K562 (cell line): ENCODE measurements around the gene PCARE. TPM values are rescaled to one million over a fixed set of nuclear protein-coding genes. Genes with fewer than 3 reads are reported as not detected.

Experiments used
- ATAC-seq: fragments of 200-7000 bp; cut with Tn5 transposase; 3 replicates; pipeline ENCODE4 v1.9.1; 2020; ENCODE audit warnings: moderate library complexity
- BruUV-seq: library from RNA; stranded (reverse); fragments of 400-500 nt; replicated peaks from 2 replicates; lab custom pipeline; 2021; lab: Mats Ljungman, UMichigan
- CTCF ChIA-PET: fragments of 300-600 bp; formaldehyde crosslinking; extraction: SDS; loops from one replicate; lab custom pipeline; 2021; ENCODE audit warnings: low intra/inter-chr PET ratio; lab: Yijun Ruan, JAX
- POLR2A ChIA-PET: fragments of 300-600, 350-650 bp; sonication (Branson Sonifier 250); formaldehyde crosslinking; extraction: SDS; loops from one replicate; lab custom pipeline; 2021; ENCODE audit warnings: antibody characterized with exemption, inconsistent platforms; lab: Yijun Ruan, JAX
- DNase-seq, 4 experiments: peaks; one replicate each; pipeline versions ENCODE4 v3.0.0 to v3.0.0-alpha.2; 2011 to 2018; ENCODE audit warnings: low spot score in 3 of 4, mixed read lengths in 3 of 4; ENCODE audit errors: extremely low read depth in 1 of 4
- FAIRE-seq: peaks from 2 replicates; lab custom pipeline; 2011; peaks lifted over from hg19 to GRCh38; lab: Jason Lieb, UNC
- H2AFZ ChIP-seq: 2 replicates; pipeline ENCODE4 v1.6.0; 2011; ENCODE audit warnings: low read depth, low read length, control low read depth, inconsistent platforms
- H3K27ac ChIP-seq: fragments of 200-600 bp; 3 replicates; pipeline ENCODE4 v1.8.0; 2011; ENCODE audit warnings: low read depth, mild to moderate bottlenecking, control low read depth, inconsistent platforms, low read length, moderate library complexity, mixed read lengths; ENCODE audit errors: extremely low read depth
- H3K27me3 ChIP-seq, 2 experiments: fragments of 300-600 bp in 1 of 2; 2 replicates in 1 of 2; 3 replicates in 1 of 2; pipeline versions ENCODE4 v1.6.0 to v1.8.0; 2011; ENCODE audit warnings: inconsistent platforms in 2 of 2, low read length in 2 of 2, mild to moderate bottlenecking in 1 of 2, mixed read lengths in 1 of 2, moderate library complexity in 1 of 2; ENCODE audit not compliant: control insufficient read depth in 2 of 2, insufficient read depth in 2 of 2
- H3K36me3 ChIP-seq: fragments of 300-600 bp; 3 replicates; pipeline ENCODE4 v1.8.0; 2011; ENCODE audit warnings: mild to moderate bottlenecking, low read length, inconsistent platforms; ENCODE audit not compliant: control insufficient read depth, insufficient read depth
- H3K4me1 ChIP-seq, 2 experiments: fragments of 200-600 bp in 1 of 2; replicated peaks in 1 of 2; 2 replicates in 1 of 2; 3 replicates in 1 of 2; pipeline versions ENCODE4 v1.5.1 to v1.8.0; 2011; ENCODE audit warnings: inconsistent platforms in 2 of 2, low read length in 2 of 2, mild to moderate bottlenecking in 1 of 2, mixed read lengths in 1 of 2, moderate library complexity in 1 of 2; ENCODE audit not compliant: control insufficient read depth in 2 of 2, insufficient read depth in 2 of 2
- H3K4me2 ChIP-seq: 2 replicates; pipeline ENCODE4 v1.6.1; 2011; ENCODE audit warnings: low read length, control low read depth, inconsistent platforms, mixed read lengths; ENCODE audit not compliant: insufficient read depth
- H3K4me3 ChIP-seq: fragments of 200-600 bp; sonication (generic), shearing (Covaris generic); 2 replicates; pipeline ENCODE4 v1.5.1; 2016; ENCODE audit warnings: control low read depth, inconsistent platforms
- H3K79me2 ChIP-seq: fragments of 200-600 bp; 3 replicates; pipeline ENCODE4 v1.8.0; 2011; ENCODE audit warnings: low read length, inconsistent platforms; ENCODE audit not compliant: control insufficient read depth, insufficient read depth
- H3K9ac ChIP-seq, 2 experiments: 2 replicates each; pipeline versions ENCODE4 v1.6.0 to v1.6.1; 2011; ENCODE audit warnings: low read depth in 2 of 2, low read length in 2 of 2, control low read depth in 1 of 2, inconsistent platforms in 1 of 2, mild to moderate bottlenecking in 1 of 2, mixed read lengths in 1 of 2; ENCODE audit not compliant: insufficient read depth in 1 of 2
- H3K9me1 ChIP-seq: one replicate; pipeline ENCODE4 v1.6.0; 2011; ENCODE audit warnings: inconsistent platforms, mild to moderate bottlenecking, low read length, moderate library complexity; ENCODE audit not compliant: control insufficient read depth, insufficient read depth
- H3K9me3 ChIP-seq: replicated peaks from 2 replicates; pipeline ENCODE4 v1.5.1; 2011; ENCODE audit warnings: low read depth, low read length, inconsistent platforms; ENCODE audit not compliant: control insufficient read depth, insufficient read depth
- H4K20me1 ChIP-seq: replicated peaks from 2 replicates; pipeline ENCODE4 v1.6.1; 2011; ENCODE audit warnings: low read length, inconsistent platforms, mixed read lengths; ENCODE audit not compliant: control insufficient read depth, insufficient read depth
- ARID1B ChIP-seq: fragments of 450-650 bp; IDR thresholded peaks from 2 replicates; pipeline ENCODE4 v1.6.1; 2016; ENCODE audit warnings: antibody characterized with exemption, mild to moderate bottlenecking, inconsistent platforms
- DIDO1 ChIP-seq: fragments of 450-650 bp; IDR thresholded peaks from 2 replicates; pipeline ENCODE4 v1.6.1; 2016; ENCODE audit warnings: low read depth, missing biosample characterization, missing genetic modification characterization
- EHMT2 ChIP-seq: fragments of 450-650 bp; IDR thresholded peaks from 2 replicates; pipeline ENCODE4 v1.6.1; 2018; ENCODE audit warnings: antibody characterized with exemption
- ESRRB ChIP-seq: fragments of 250-450 bp; sonication (Bioruptor Pico); IDR thresholded peaks from 2 replicates; pipeline ENCODE4 v1.5.0; 2020; ENCODE audit warnings: mild to moderate bottlenecking, moderate library complexity, borderline replicate concordance
- HES1 ChIP-seq: fragments of 450-650 bp; IDR thresholded peaks from 2 replicates; pipeline ENCODE4 v1.6.1; 2016; ENCODE audit warnings: low read depth, mild to moderate bottlenecking, moderate library complexity
- NCOA1 ChIP-seq: fragments of 450-650 bp; IDR thresholded peaks from 2 replicates; pipeline ENCODE4 v1.6.1; 2016; ENCODE audit warnings: low read depth
- POLR3G ChIP-seq: IDR thresholded peaks from 2 replicates; pipeline ENCODE4 v1.6.1; 2011; ENCODE audit not compliant: insufficient read length, insufficient replicate concordance; ENCODE audit errors: extremely low read depth
- SMARCC2 ChIP-seq: fragments of 450-650 bp; IDR thresholded peaks from 2 replicates; pipeline ENCODE4 v1.6.1; 2017; ENCODE audit warnings: antibody characterized with exemption, moderate library complexity, mild to moderate bottlenecking, low read depth
- SP2 ChIP-seq: IDR thresholded peaks from 2 replicates; pipeline ENCODE4 v1.6.1; 2011; ENCODE audit warnings: mild to moderate bottlenecking, low read depth, low read length, moderate library complexity; ENCODE audit not compliant: poor library complexity, severe bottlenecking; ENCODE audit errors: extremely low read depth
- XRCC5 ChIP-seq: fragments of 200-400 bp; formaldehyde crosslinking; IDR thresholded peaks from 2 replicates; pipeline ENCODE4 v1.6.1; 2017; ENCODE audit warnings: low read depth, mild to moderate bottlenecking, low read length
- ZKSCAN1 ChIP-seq: fragments of 150-350 bp; IDR thresholded peaks from 2 replicates; pipeline ENCODE4 v1.6.1; 2016; ENCODE audit warnings: low read depth, low read length
- ZNF717 ChIP-seq: fragments of 250-450 bp; sonication (Bioruptor Pico); IDR thresholded peaks from 2 replicates; pipeline ENCODE4 v1.5.0; 2021
- ZNF778 ChIP-seq: fragments of 450-650 bp; formaldehyde crosslinking; IDR thresholded peaks from 2 replicates; pipeline ENCODE4 v1.4.0; 2020; ENCODE audit warnings: mild to moderate bottlenecking, moderate library complexity
- ZSCAN29 ChIP-seq: fragments of 450-650 bp; IDR thresholded peaks from 2 replicates; pipeline ENCODE4 v1.6.1; 2017
- WGBS: fragments of 100-300 bp; shearing (Covaris generic); methylation state at CpG from one replicate; pipeline ENCODE4 v1.1.6; 2016; ENCODE audit warnings: low coverage, mixed read lengths; ENCODE audit not compliant: insufficient coverage; ENCODE audit errors: missing lambda C conversion rate; 5-methylcytosine and 5-hydroxymethylcytosine counted together
- in situ Hi-C: fragments of 300-500 bp; cut with MboI; formaldehyde crosslinking; loops from 4 replicates; pipeline ENCODE4 v1.15.0; 2018; ENCODE audit warnings: inconsistent platforms, mixed read lengths
- intact Hi-C: fragments of 100-400 bp; cut with micrococcal nuclease; formaldehyde crosslinking; loops from 2 replicates; pipeline ENCODE4 v1.14.2; 2022
- polyA plus RNA-seq, 8 experiments: library from polyadenylated mRNA; depleted of rRNA in 4 of 8; stranded (reverse) in 5 of 8; unstranded in 3 of 8; fragments of >200 nt; fragmentation: Nextera tagmentation in 2 of 8; fragmentation: Illumina TruSeq in 1 of 8; extraction: Ambion mirVana in 2 of 8; extraction: Trizol in 1 of 8; gene quantifications; 2 replicates each; pipeline versions ENCODE4 v1.2.1 to v1.2.3, GENCODE V29; 2011 to 2014; ENCODE audit warnings: inconsistent platforms in 1 of 8, missing spikeins in 1 of 8
- total RNA-seq, 7 experiments: library from RNA; depleted of rRNA in 6 of 7; stranded (reverse); fragments of >200 nt in 6 of 7; fragmentation: Illumina TruSeq in 2 of 7; extraction: Trizol in 2 of 7; gene quantifications; 2 replicates each; pipeline versions ENCODE4 v1.2.1 to v1.2.3, GENCODE V29; 2011 to 2021; ENCODE audit warnings: low replicate concordance in 1 of 7
- TF ChIP-seq, protein P1 (sequence below): fragments of 450-650 bp; formaldehyde crosslinking; IDR thresholded peaks from 2 replicates; pipeline ENCODE4 v1.4.0; 2020; ENCODE audit warnings: mild to moderate bottlenecking, moderate library complexity
- TF ChIP-seq, protein P2 (sequence below): sonication (generic); formaldehyde crosslinking; IDR thresholded peaks from 2 replicates; pipeline ENCODE4 v1.8.0; 2022; ENCODE audit warnings: mild to moderate bottlenecking, low read depth, missing genetic modification reagents

PCARE gene
- total and polyA plus RNA-seq, 9 of the 15 experiments (the other 6 are each of a cell fraction or from before 2014, with no cell fraction given) = not detected

- no peak for FAIRE-seq
- H3K4me3 ChIP-seq = no peak overlapping the region
- ATAC-seq = no peak; the same call in 2 of the 3 replicates
- CTCF ChIA-PET = no interaction called here
- no peaks in the 10 kb centered on the region for H3K9me1 ChIP-seq
- no peak overlapping the region for H2AFZ ChIP-seq
- no peaks in the 10 kb centered on the region for H3K9me3 ChIP-seq
- no peaks in the 10 kb centered on the region for H4K20me1 ChIP-seq
- in situ Hi-C loops (no loop called here), intact Hi-C loops (no loop called here)
- no peak overlapping the region for H3K4me2 ChIP-seq
- no peak overlapping the region for H3K27ac ChIP-seq
- WGBS = 0% methylated on average over 6 of the region's 6 CpGs
- H3K79me2 ChIP-seq = no peaks in the 10 kb centered on the region
- POLR2A ChIA-PET = no interaction called here
- H3K27me3 ChIP-seq = peaks cover 12 to 26% of the 10 kb centered on the region in 2 experiments; a peak in 4 of 5 replicates
- no peak overlapping the region for H3K9ac ChIP-seq
- no peak for DNase-seq
- H3K4me1 ChIP-seq = no peaks in the 10 kb centered on the region
- TF ChIP-seq SMARCC2 (no peak), ZKSCAN1 (no peak), XRCC5 (no peak), ZSCAN29 (no peak), SP2 (no peak), ZNF717 (CRISPR knock-in tag) (no peak)
- BruUV-seq = no TSS peak
- H3K36me3 ChIP-seq = no peaks in the 10 kb centered on the region
These were observed 23.2 kb upstream of the PCARE start for GRCh38 chr2:29097569-29097968.

DNA sequence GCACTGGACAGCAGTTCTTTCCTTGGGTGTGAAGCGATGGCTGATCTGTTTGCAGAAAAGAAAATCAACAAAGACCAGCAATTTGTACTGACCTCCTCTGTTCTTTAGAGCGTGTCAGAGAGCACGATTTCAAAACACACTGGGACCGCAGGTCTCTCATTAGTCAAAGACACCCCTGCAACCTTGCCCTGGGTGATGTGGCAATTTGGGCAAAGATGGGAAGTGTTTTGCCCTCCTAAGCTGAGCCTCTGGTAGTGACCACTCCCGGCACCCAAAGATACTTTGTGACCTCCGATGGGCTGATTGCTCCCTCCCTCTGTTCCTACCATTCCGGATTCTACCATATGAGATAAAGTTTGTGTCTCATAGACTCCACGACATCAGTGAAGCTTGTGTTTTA, 22.6 kb upstream of the PCARE start:
- under 1% methylated on average over 8 of the region's 8 CpGs for WGBS
- POLR2A ChIA-PET = no interaction called here
- in situ Hi-C loops = no loop called here
- TF ChIP-seq DIDO1 (tag) (no peak), HES1 (no peak), ARID1B (no peak), EHMT2 (no peak), NCOA1 (no peak), POLR3G (no peak), ESRRB (CRISPR knock-in tag) (no peak), ZNF778 (CRISPR knock-in tag) (no peak)
- TF ChIP-seq, protein P1, sequence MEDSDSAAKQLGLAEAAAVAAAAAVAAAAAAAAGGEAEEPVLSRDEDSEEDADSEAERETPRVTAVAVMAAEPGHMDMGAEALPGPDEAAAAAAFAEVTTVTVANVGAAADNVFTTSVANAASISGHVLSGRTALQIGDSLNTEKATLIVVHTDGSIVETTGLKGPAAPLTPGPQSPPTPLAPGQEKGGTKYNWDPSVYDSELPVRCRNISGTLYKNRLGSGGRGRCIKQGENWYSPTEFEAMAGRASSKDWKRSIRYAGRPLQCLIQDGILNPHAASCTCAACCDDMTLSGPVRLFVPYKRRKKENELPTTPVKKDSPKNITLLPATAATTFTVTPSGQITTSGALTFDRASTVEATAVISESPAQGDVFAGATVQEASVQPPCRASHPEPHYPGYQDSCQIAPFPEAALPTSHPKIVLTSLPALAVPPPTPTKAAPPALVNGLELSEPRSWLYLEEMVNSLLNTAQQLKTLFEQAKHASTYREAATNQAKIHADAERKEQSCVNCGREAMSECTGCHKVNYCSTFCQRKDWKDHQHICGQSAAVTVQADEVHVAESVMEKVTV = no peak
- TF ChIP-seq, protein P2, sequence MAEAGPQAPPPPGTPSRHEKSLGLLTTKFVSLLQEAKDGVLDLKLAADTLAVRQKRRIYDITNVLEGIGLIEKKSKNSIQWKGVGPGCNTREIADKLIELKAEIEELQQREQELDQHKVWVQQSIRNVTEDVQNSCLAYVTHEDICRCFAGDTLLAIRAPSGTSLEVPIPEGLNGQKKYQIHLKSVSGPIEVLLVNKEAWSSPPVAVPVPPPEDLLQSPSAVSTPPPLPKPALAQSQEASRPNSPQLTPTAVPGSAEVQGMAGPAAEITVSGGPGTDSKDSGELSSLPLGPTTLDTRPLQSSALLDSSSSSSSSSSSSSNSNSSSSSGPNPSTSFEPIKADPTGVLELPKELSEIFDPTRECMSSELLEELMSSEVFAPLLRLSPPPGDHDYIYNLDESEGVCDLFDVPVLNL (CRISPR knock-in tag) = no peak

More for the DNA sequence above, 22.6 kb upstream of the PCARE start:
- Histone ChIP-seq H3K27ac (no peak overlapping the region), H4K20me1 (no peaks in the 10 kb centered on the region), H2AFZ (no peak overlapping the region), H3K4me2 (no peak overlapping the region), H3K9me3 (no peaks in the 10 kb centered on the region), H3K36me3 (no peaks in the 10 kb centered on the region), H3K4me3 (no peak overlapping the region), H3K4me1 (no peaks in the 10 kb centered on the region), H3K27me3 (peaks cover 8 to 26% of the 10 kb centered on the region in 2 experiments; a peak in 2 of 5 replicates), H3K9ac (no peak overlapping the region), H3K79me2 (no peaks in the 10 kb centered on the region), H3K9me1 (no peaks in the 10 kb centered on the region)
- FAIRE-seq (no peak), DNase-seq (no peak), ATAC-seq (no peak)
- no TSS peak for BruUV-seq
- intact Hi-C loops = no loop called here
- CTCF ChIA-PET = no interaction called here
